Measurements from ENCODE around the gene NTM.

NTM gene

DNA sequence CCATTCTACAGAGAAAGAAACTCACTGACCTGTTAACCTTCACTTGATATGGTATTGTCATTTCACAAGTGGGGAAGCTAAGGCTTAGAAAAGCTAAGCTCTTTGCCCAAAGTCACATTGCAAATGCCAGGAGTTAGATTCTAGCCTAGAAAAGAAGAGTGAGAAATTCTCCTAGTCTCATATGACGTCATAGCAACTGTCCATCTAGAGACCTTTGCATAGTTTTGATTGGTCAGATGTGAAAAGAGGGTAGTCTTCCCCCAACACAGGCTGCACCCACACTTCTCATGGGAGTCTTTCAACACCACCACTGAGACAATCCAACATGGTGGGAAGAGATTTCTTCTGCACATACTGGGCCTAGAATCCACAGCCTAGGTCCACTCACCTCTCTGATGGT is 197.9 kb downstream of the NTM start:
- Histone ChIP-seq H3K27ac (ENCODE audit: extremely low read depth, low read depth, low read length) (no peak overlapping the region), H3K9me3 (ENCODE audit: control insufficient read depth, insufficient read depth, low read depth, low read length) (no peaks in the 10 kb centered on the region), H3K4me1 (ENCODE audit: control insufficient read depth, insufficient read depth, low read length) (no peaks in the 10 kb centered on the region), H3K4me3 (ENCODE audit: low read depth, low read length) (no peak overlapping the region), H3K36me3 (ENCODE audit: control insufficient read depth in 2 of 2, insufficient read depth in 1 of 2, low read length in 2 of 2) (no peaks in the 10 kb centered on the region)
- ChIA-PET CTCF (no interaction called here), POLR2A (no interaction called here)
- TF ChIP-seq ZEB2 (tag by site-specific recombination; IDR thresholded peaks at IDR 0.05): no peak
- TF ChIP-seq, protein P1, sequence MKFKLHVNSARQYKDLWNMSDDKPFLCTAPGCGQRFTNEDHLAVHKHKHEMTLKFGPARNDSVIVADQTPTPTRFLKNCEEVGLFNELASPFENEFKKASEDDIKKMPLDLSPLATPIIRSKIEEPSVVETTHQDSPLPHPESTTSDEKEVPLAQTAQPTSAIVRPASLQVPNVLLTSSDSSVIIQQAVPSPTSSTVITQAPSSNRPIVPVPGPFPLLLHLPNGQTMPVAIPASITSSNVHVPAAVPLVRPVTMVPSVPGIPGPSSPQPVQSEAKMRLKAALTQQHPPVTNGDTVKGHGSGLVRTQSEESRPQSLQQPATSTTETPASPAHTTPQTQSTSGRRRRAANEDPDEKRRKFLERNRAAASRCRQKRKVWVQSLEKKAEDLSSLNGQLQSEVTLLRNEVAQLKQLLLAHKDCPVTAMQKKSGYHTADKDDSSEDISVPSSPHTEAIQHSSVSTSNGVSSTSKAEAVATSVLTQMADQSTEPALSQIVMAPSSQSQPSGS (tag by site-specific recombination; IDR thresholded peaks at IDR 0.05; ENCODE audit: low read depth): peak; percentile 64

DNA sequence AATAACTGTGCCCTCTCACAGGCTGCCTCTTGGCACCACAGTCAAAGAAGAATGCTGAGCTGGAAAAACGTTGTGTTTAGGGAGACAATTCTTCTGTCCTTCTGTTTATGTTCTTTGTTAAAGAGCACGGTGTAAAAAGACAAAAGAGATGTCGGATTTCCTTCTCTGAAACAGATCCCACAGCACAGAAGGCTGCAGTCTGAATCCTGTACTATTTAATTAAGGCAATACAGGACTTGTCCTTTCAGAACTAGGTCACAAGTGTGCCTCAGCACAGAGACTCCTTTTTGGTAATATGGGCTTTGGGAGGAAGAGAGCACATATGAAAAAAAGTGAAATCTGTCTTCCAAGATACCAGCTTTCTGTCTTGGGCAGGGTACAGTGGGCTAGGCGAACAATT is 201.2 kb downstream of the NTM start:
- CTCF ChIA-PET: interaction anchor here (0.5 to 1.2 kb wide), 2 partner anchors 26 to 103 kb away, joined by 3 to 6 read pairs; no protein-coding TSS in a partner anchor

DNA sequence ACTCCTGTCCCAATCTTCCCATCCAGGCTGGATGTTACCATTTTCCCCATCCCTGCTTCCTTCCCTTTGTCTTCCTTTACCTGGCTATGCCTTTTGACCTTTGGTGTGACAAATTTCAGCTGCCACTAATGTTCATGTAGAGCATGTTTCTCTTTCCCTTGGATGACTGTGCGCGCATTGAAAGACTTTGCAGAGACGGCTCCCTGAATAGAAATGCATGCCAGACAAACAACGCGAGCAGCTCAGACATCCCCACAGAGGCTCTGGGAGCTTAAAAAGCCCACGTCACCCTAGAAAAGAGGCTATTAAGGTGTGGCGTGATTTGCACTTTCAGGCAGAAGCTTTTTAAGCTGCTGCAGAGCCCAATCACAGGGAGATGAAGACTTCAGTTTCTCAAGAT is 202.0 kb downstream of the NTM start:
- Histone ChIP-seq H3K4me3 (ENCODE audit: low read depth, low read length) (no peak overlapping the region), H3K36me3 (ENCODE audit: control insufficient read depth in 2 of 2, insufficient read depth in 1 of 2, low read length in 2 of 2) (no peaks in the 10 kb centered on the region), H3K4me1 (ENCODE audit: control insufficient read depth, insufficient read depth, low read length) (no peaks in the 10 kb centered on the region), H3K27ac (ENCODE audit: extremely low read depth, low read depth, low read length) (no peak overlapping the region), H3K9me3 (ENCODE audit: control insufficient read depth, insufficient read depth, low read depth, low read length) (no peaks in the 10 kb centered on the region)
- TF ChIP-seq ZFHX2 (tag by site-specific recombination; conservative IDR thresholded peaks at IDR 0.05): no peak
- TF ChIP-seq ZNF366 (tag by site-specific recombination; conservative IDR thresholded peaks at IDR 0.05): no peak
- no peak for TF ChIP-seq ZNF184 (tag by site-specific recombination; IDR thresholded peaks at IDR 0.05)
- no peak for TF ChIP-seq ZBTB44 (tag by site-specific recombination; IDR thresholded peaks at IDR 0.05)
- TF ChIP-seq ZNF133 (tag by site-specific recombination; IDR thresholded peaks at IDR 0.05): no peak
- TF ChIP-seq OSR2 (tag by site-specific recombination; IDR thresholded peaks at IDR 0.05): no peak
- TF ChIP-seq PRDM1 (tag by site-specific recombination; IDR thresholded peaks at IDR 0.05): no peak
- TF ChIP-seq ZNF292 (tag by site-specific recombination; IDR thresholded peaks at IDR 0.05; ENCODE audit: borderline replicate concordance, low read depth): no peak
- no peak for TF ChIP-seq KLF1 (tag by site-specific recombination; IDR thresholded peaks at IDR 0.05)
- TF ChIP-seq ZFP3 (tag by site-specific recombination; IDR thresholded peaks at IDR 0.05; ENCODE audit: low read depth): no peak
- no peak for TF ChIP-seq ZNF404 (tag by site-specific recombination; IDR thresholded peaks at IDR 0.05)
- TF ChIP-seq PRDM2 (tag by site-specific recombination; IDR thresholded peaks at IDR 0.05; ENCODE audit: borderline replicate concordance): no peak
- no peak for TF ChIP-seq ZNF785 (tag by site-specific recombination; IDR thresholded peaks at IDR 0.05)
- TF ChIP-seq ZNF544 (tag by site-specific recombination; IDR thresholded peaks at IDR 0.05): no peak
- TF ChIP-seq ZNF221 (tag by site-specific recombination; IDR thresholded peaks at IDR 0.05; ENCODE audit: borderline replicate concordance): no peak
- TF ChIP-seq, protein P1 (tag by site-specific recombination; IDR thresholded peaks at IDR 0.05; ENCODE audit: low read depth): no peak
- ChIA-PET CTCF (interaction anchor here (1.2 kb wide), 1 partner anchor 102 kb away, joined by 3 read pairs; no protein-coding TSS in a partner anchor), POLR2A (no interaction called here)

More for the DNA sequence above, 201.2 kb downstream of the NTM start:
- Histone ChIP-seq H3K9me3 (ENCODE audit: control insufficient read depth, insufficient read depth, low read depth, low read length) (no peaks in the 10 kb centered on the region), H3K4me1 (ENCODE audit: control insufficient read depth, insufficient read depth, low read length) (no peaks in the 10 kb centered on the region), H3K36me3 (ENCODE audit: control insufficient read depth in 2 of 2, insufficient read depth in 1 of 2, low read length in 2 of 2) (no peaks in the 10 kb centered on the region), H3K4me3 (ENCODE audit: low read depth, low read length) (no peak overlapping the region), H3K27ac (ENCODE audit: extremely low read depth, low read depth, low read length) (no peak overlapping the region)
- POLR2A ChIA-PET: no interaction called here
- no peak for TF ChIP-seq KLF1 (tag by site-specific recombination; IDR thresholded peaks at IDR 0.05)
- TF ChIP-seq KLF9 (tag by site-specific recombination; IDR thresholded peaks at IDR 0.05; ENCODE audit: low read depth): no peak
- no peak for TF ChIP-seq IKZF3 (tag by site-specific recombination; IDR thresholded peaks at IDR 0.05)
- no peak for TF ChIP-seq ZNF16 (tag by site-specific recombination; IDR thresholded peaks at IDR 0.05; ENCODE audit: low read depth)
- no peak for TF ChIP-seq ZNF530 (tag by site-specific recombination; IDR thresholded peaks at IDR 0.05; ENCODE audit: low read depth)
- no peak for TF ChIP-seq ZNF571 (tag by site-specific recombination; IDR thresholded peaks at IDR 0.05)

Measured in HEK293 (cell line).